SK-N-SH (cell line): Measurements from ENCODE around the gene SASH1. TPM values are rescaled to one million over a fixed set of nuclear protein-coding genes. Genes with fewer than 3 reads are reported as not detected.

Experiments
- CTCF ChIA-PET: fragments of 300-600, 350-600 bp; formaldehyde crosslinking; extraction: SDS; loops from one replicate; lab custom pipeline; 2021; lab: Yijun Ruan, JAX
- POLR2A ChIA-PET: fragments of 350-600 bp; sonication (Branson Sonifier 250); formaldehyde crosslinking; extraction: SDS; loops from one replicate; lab custom pipeline; 2020; ENCODE audit warnings: antibody characterized with exemption, inconsistent platforms; lab: Yijun Ruan, JAX
- DNase-seq: peaks from one replicate; pipeline ENCODE4 v3.0.0; 2012
- H2AFZ ChIP-seq: fragments of 200-600 bp; sonication (generic); 2 replicates; pipeline ENCODE4 v1.8.1; 2016; ENCODE audit warnings: antibody characterized with exemption, mild to moderate bottlenecking, low read depth
- H3F3A ChIP-seq: fragments of 200-600 bp; sonication (generic); replicated peaks from 2 replicates; pipeline ENCODE3; 2016; ENCODE audit warnings: antibody characterized with exemption, mild to moderate bottlenecking; ENCODE audit not compliant: insufficient read depth
- H3K27ac ChIP-seq, 2 experiments: fragments of 200-500 bp in 1 of 2; fragments of 200-600 bp in 1 of 2; sonication (Bioruptor generic) in 1 of 2; sonication (generic), shearing (Covaris generic) in 1 of 2; 2 replicates each; pipeline versions ENCODE4 v1.5.1 to v1.6.1; 2014 to 2016; ENCODE audit warnings: low read depth in 2 of 2, inconsistent platforms in 1 of 2, low read length in 1 of 2, mild to moderate bottlenecking in 1 of 2, mixed read lengths in 1 of 2
- H3K27me3 ChIP-seq: fragments of 200-600 bp; sonication (generic), shearing (Covaris generic); 2 replicates; pipeline ENCODE4 v1.6.1; 2016; ENCODE audit warnings: mixed run types; ENCODE audit not compliant: insufficient read depth
- H3K36me3 ChIP-seq, 2 experiments: fragments of 200-500 bp in 1 of 2; fragments of 200-600 bp in 1 of 2; sonication (Bioruptor generic) in 1 of 2; sonication (generic) in 1 of 2; replicated peaks in 1 of 2; 2 replicates each; pipeline versions ENCODE3 to v1.5.1; 2014 to 2016; ENCODE audit warnings: low read length in 1 of 2, mild to moderate bottlenecking in 1 of 2; ENCODE audit not compliant: insufficient read depth in 2 of 2, control insufficient read depth in 1 of 2
- H3K4me1 ChIP-seq, 2 experiments: fragments of 200-500 bp in 1 of 2; fragments of 200-600 bp in 1 of 2; sonication (Bioruptor generic) in 1 of 2; sonication (generic), shearing (Covaris generic) in 1 of 2; 2 replicates each; pipeline versions ENCODE4 v1.5.1 to v1.6.1; 2014 to 2016; ENCODE audit warnings: low read depth in 1 of 2, low read length in 1 of 2, mixed run types in 1 of 2; ENCODE audit not compliant: insufficient read depth in 2 of 2, control insufficient read depth in 1 of 2
- H3K4me2 ChIP-seq: fragments of 200-600 bp; sonication (generic), shearing (Covaris generic); 2 replicates; pipeline ENCODE4 v1.6.1; 2017; ENCODE audit warnings: mixed run types
- H3K4me3 ChIP-seq, 2 experiments: fragments of 200-500 bp in 1 of 2; fragments of 200-600 bp in 1 of 2; sonication (Bioruptor generic) in 1 of 2; sonication (generic), shearing (Covaris generic) in 1 of 2; 2 replicates each; pipeline versions ENCODE4 v1.5.1 to v1.8.1; 2014 to 2016; ENCODE audit warnings: low read depth in 2 of 2, inconsistent platforms in 1 of 2, low read length in 1 of 2, mild to moderate bottlenecking in 1 of 2, mixed read lengths in 1 of 2, moderate library complexity in 1 of 2
- H3K79me2 ChIP-seq: fragments of 200-600 bp; sonication (generic); 2 replicates; pipeline ENCODE4 v1.8.1; 2017; ENCODE audit warnings: mild to moderate bottlenecking; ENCODE audit not compliant: insufficient read depth
- H3K9ac ChIP-seq: fragments of 200-600 bp; sonication (generic); 2 replicates; pipeline ENCODE4 v1.6.1; 2017; ENCODE audit warnings: mixed run types
- H3K9me2 ChIP-seq: fragments of 200-600 bp; sonication (generic); 2 replicates; pipeline ENCODE4 v1.6.1; 2017; ENCODE audit warnings: mixed run types
- H3K9me3 ChIP-seq: fragments of 200-600 bp; sonication (generic); 2 replicates; pipeline ENCODE4 v1.6.1; 2017; ENCODE audit warnings: mixed run types, mild to moderate bottlenecking, moderate library complexity
- H4K20me1 ChIP-seq: fragments of 200-600 bp; sonication (generic); 2 replicates; pipeline ENCODE4 v1.6.1; 2017; ENCODE audit warnings: mild to moderate bottlenecking, mixed run types; ENCODE audit not compliant: insufficient read depth
- CHD2 ChIP-seq: fragments of 150-350 bp; IDR thresholded peaks from 2 replicates; pipeline ENCODE4 v1.6.1; 2018; ENCODE audit warnings: low read length; ENCODE audit not compliant: partially characterized antibody
- CTCF ChIP-seq: fragments of 200-600 bp; sonication (generic); IDR thresholded peaks from 2 replicates; pipeline ENCODE4 v1.6.1; 2017; ENCODE audit warnings: antibody characterized with exemption, mild to moderate bottlenecking, moderate library complexity
- ELF1 ChIP-seq: IDR thresholded peaks from 2 replicates; pipeline ENCODE4 v1.4.0; 2012
- EP300 ChIP-seq, 2 experiments: IDR thresholded peaks; 2 replicates each; pipeline versions ENCODE4 v1.4.0 to v1.6.1; 2012; ENCODE audit warnings: borderline replicate concordance in 1 of 2, low read depth in 1 of 2, low read length in 1 of 2
- EZH2phosphoT487 ChIP-seq: fragments of 200-600 bp; sonication (generic); IDR thresholded peaks from 2 replicates; pipeline ENCODE4 v1.6.1; 2017; ENCODE audit warnings: low read depth, mixed run types, mild to moderate bottlenecking, antibody characterized with exemption, moderate library complexity, borderline replicate concordance
- GABPA ChIP-seq: IDR thresholded peaks from 2 replicates; pipeline ENCODE4 v1.4.0; 2012; ENCODE audit warnings: low read depth, mild to moderate bottlenecking
- MEF2A ChIP-seq: IDR thresholded peaks from 2 replicates; pipeline ENCODE4 v1.4.0; 2012; ENCODE audit warnings: low read depth, borderline replicate concordance
- NRF1 ChIP-seq: IDR thresholded peaks from 2 replicates; pipeline ENCODE4 v1.6.1; 2012; ENCODE audit warnings: low read depth, mild to moderate bottlenecking, low read length
- PBX3 ChIP-seq: IDR thresholded peaks from 2 replicates; pipeline ENCODE4; 2012
- POLR2AphosphoS5 ChIP-seq: IDR thresholded peaks from 2 replicates; pipeline ENCODE4 v1.6.1; 2012; ENCODE audit warnings: low read depth, low read length
- RAD21 ChIP-seq: IDR thresholded peaks from 2 replicates; pipeline ENCODE4 v1.6.1; 2012; ENCODE audit warnings: mild to moderate bottlenecking, low read length
- RFX5 ChIP-seq: IDR thresholded peaks from 2 replicates; pipeline ENCODE4 v1.6.1; 2012; ENCODE audit warnings: mild to moderate bottlenecking, improper control_type of control experiment, low read length
- SIN3A ChIP-seq: IDR thresholded peaks from 2 replicates; pipeline ENCODE4 v1.6.1; 2012; ENCODE audit warnings: low read depth, mild to moderate bottlenecking, low read length, moderate library complexity, borderline replicate concordance
- SMC3 ChIP-seq: IDR thresholded peaks from 2 replicates; pipeline ENCODE4 v1.6.1; 2012; ENCODE audit warnings: low read depth, low read length, improper control_type of control experiment
- TCF12 ChIP-seq: IDR thresholded peaks from 2 replicates; pipeline ENCODE4 v1.4.0; 2012
- TEAD4 ChIP-seq: IDR thresholded peaks from 2 replicates; pipeline ENCODE4 v1.4.0; 2012; ENCODE audit warnings: mild to moderate bottlenecking, borderline replicate concordance; ENCODE audit not compliant: insufficient read depth
- ZBTB33 ChIP-seq: IDR thresholded peaks from 2 replicates; pipeline ENCODE4 v1.4.0; 2012; ENCODE audit warnings: low read depth, borderline replicate concordance
- WGBS: methylation state at CpG from one replicate; pipeline ENCODE4 v1.1.6; 2017; ENCODE audit warnings: low lambda C conversion rate; 5-methylcytosine and 5-hydroxymethylcytosine counted together
- polyA plus RNA-seq, 3 experiments: library from polyadenylated mRNA; depleted of rRNA; stranded (reverse); fragments of >200 nt; gene quantifications; 2 replicates each; pipeline ENCODE4 v1.2.3, GENCODE V29; 2012

SASH1 gene
- polyA plus RNA-seq, 1 of the 3 experiments (the other 2 are of a cell fraction), result 19.8 TPM

GRCh38 chr6:148316308-148316707, 26.3 kb upstream of the SASH1 start:
- TF ChIP-seq ZBTB33 (no peak), TEAD4 (no peak), RFX5 (no peak), CTCF (no peak), NRF1 (no peak), PBX3 (no peak), CHD2 (no peak), MEF2A (no peak), EP300 (IDR thresholded peaks at IDR 0.05; ENCODE audit: borderline replicate concordance in 1 of 2, low read depth in 1 of 2, low read length in 1 of 2) (no peak), TCF12 (no peak), POLR2AphosphoS5 (no peak), ELF1 (no peak), SMC3 (no peak), EZH2phosphoT487 (no peak), SIN3A (no peak), GABPA (no peak), RAD21 (no peak)

More at GRCh38 chr6:148316308-148316707, 26.3 kb upstream of the SASH1 start:
- Histone ChIP-seq H3K36me3 (peaks cover 0 to 16% of the 10 kb centered on the region in 2 experiments), H3K4me3 (no peak overlapping the region), H3F3A (peaks cover 48% of the 10 kb centered on the region), H3K4me1 (peaks cover 0 to 23% of the 10 kb centered on the region in 2 experiments; a peak in 2 of 4 replicates), H3K27me3 (no peaks in the 10 kb centered on the region), H3K9me3 (no peaks in the 10 kb centered on the region), H4K20me1 (no peaks in the 10 kb centered on the region), H3K9ac (peak overlapping the region; percentile 2; the same call in 1 of the 2 replicates), H3K9me2 (no peaks in the 10 kb centered on the region), H2AFZ (no peak overlapping the region), H3K4me2 (no peak overlapping the region), H3K27ac (peak overlapping the region in 1 of 2 experiments; percentile 91; a peak in 2 of 4 replicates), H3K79me2 (peaks cover 79% of the 10 kb centered on the region)
- ChIA-PET POLR2A (no interaction called here), CTCF (no interaction called here)
- no peak for DNase-seq
- 34% methylated on average over 5 of the region's 5 CpGs for WGBS
